Stomach (tissue), 9 donors: ENCODE measurements around the gene ATG9B. TPM values are rescaled to one million over a fixed set of nuclear protein-coding genes. Genes with fewer than 3 reads are reported as not detected.
A peak's percentile ranks its signal among the peaks of the same experiment; 100 is the strongest.

Experiments
- DNase-seq, 2 donors: peaks; one replicate each; pipeline versions ENCODE4 v3.0.0 to v3.0.0-alpha.2; 2013 to 2019
- H3K27ac ChIP-seq, 5 donors: fragments of 200-600 bp in 4 of 5; sonication (generic) in 4 of 5; one replicate each; pipeline ENCODE4 v1.5.1; 2013 to 2019; ENCODE audit warnings: mild to moderate bottlenecking in 1 of 5, moderate library complexity in 1 of 5
- H3K27me3 ChIP-seq, 3 donors: fragments of 200-600 bp; sonication (generic); one replicate each; pipeline ENCODE4 v1.5.1; 2017 to 2019; ENCODE audit warnings: mixed run types in 1 of 3
- H3K36me3 ChIP-seq, 4 donors: fragments of 200-600 bp; sonication (generic); 1 replicate in 3 of 4; 2 replicates in 1 of 4; pipeline ENCODE4 v1.5.1; 2016 to 2019
- H3K4me1 ChIP-seq, 4 donors: fragments of 200-600 bp; sonication (generic); one replicate each; pipeline ENCODE4 v1.5.1; 2016 to 2019
- H3K4me3 ChIP-seq, 4 donors: fragments of 200-600 bp; sonication (generic) in 3 of 4; one replicate each; pipeline ENCODE4 v1.5.1; 2016 to 2019; ENCODE audit warnings: mild to moderate bottlenecking in 1 of 4
- H3K9me3 ChIP-seq, 4 donors: fragments of 200-600 bp; sonication (generic); one replicate each; pipeline ENCODE4 v1.5.1; 2016 to 2019
- EP300 ChIP-seq: sonication (generic); formaldehyde crosslinking; IDR thresholded peaks from one replicate; pipeline ENCODE4 v1.6.1; 2017; ENCODE audit warnings: antibody characterized with exemption
- POLR2A ChIP-seq, 4 donors: fragments of 450-650 bp; IDR thresholded peaks; one replicate each; pipeline ENCODE4 v1.6.1; 2016; ENCODE audit warnings: antibody characterized with exemption in 4 of 4, control low read depth in 2 of 4, mild to moderate bottlenecking in 1 of 4, moderate library complexity in 1 of 4
- POLR2AphosphoS5 ChIP-seq, 3 donors: sonication (generic); formaldehyde crosslinking; IDR thresholded peaks; one replicate each; pipeline ENCODE4 v1.6.1; 2016; ENCODE audit warnings: antibody characterized with exemption in 3 of 3
- WGBS, 5 donors: extraction: QIAGEN DNeasy Blood & Tissue Kit in 3 of 5; methylation state at CpG; one replicate each; pipeline versions ENCODE4 v1.1.5 to v1.1.7; 2013 to 2018; 5-methylcytosine and 5-hydroxymethylcytosine counted together
- intact Hi-C: fragments of 100-400 bp; cut with DNase I; formaldehyde crosslinking; loops from one replicate; pipeline ENCODE4 v1.15.1; 2023; ENCODE audit warnings: low total_unique reads
- polyA plus RNA-seq, 3 donors: library from polyadenylated mRNA; stranded (reverse); fragments of 200-250 nt; gene quantifications; one replicate each; pipeline ENCODE4 v1.2.3, GENCODE V29; 2013
- total RNA-seq, 5 donors: library from RNA; depleted of rRNA; stranded (reverse); fragments of >200 nt; gene quantifications; one replicate each; pipeline versions ENCODE4 v1.1.0 to v1.2.3, GENCODE V29; 2014 to 2016
- TF ChIP-seq, protein P1 (sequence below), 7 experiments: fragments of 450-650 bp in 4 of 7; fragments of 200-600 bp in 3 of 7; sonication (generic) in 3 of 7; IDR thresholded peaks; one replicate each; pipeline ENCODE4 v1.5.1; 2016 to 2019; ENCODE audit warnings: antibody characterized with exemption in 7 of 7, control low read depth in 2 of 7, mild to moderate bottlenecking in 1 of 7
- donor health status: healthy with polysubstance abuse.
- donor health status: Bipolar disorder and iron deficiency.
- donor health status: healthy.

The ATG9B gene
- total and polyA plus RNA-seq, 8 donors = 0.31 to 33.0 (median 8.8) TPM; not detected in 4

DNA sequence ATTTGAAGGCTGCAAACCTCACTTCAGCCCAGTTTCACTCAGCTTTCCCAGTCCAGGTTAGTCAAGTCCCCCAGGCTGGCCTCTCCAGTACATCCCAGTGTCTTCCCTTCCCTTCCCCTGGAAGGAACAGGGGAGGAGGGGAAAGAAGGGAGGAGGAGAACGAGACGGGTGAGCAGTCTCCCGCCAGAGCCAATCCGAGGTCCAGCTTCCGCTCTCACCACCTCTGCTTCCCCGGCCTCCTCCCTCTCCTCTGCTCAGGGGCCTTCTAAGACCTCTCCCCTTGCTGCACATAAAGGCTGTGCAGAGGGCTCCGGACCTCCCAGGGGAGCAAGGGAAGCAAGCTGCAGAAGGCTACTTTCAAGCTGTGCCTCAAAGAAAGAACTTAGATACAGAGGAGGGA lies 4.1 kb downstream of the ATG9B start:
- TF ChIP-seq EP300 (no peak), POLR2A (IDR thresholded peaks at IDR 0.05) (no peak), POLR2AphosphoS5 (IDR thresholded peaks at IDR 0.05) (no peak)
- TF ChIP-seq, protein P1, sequence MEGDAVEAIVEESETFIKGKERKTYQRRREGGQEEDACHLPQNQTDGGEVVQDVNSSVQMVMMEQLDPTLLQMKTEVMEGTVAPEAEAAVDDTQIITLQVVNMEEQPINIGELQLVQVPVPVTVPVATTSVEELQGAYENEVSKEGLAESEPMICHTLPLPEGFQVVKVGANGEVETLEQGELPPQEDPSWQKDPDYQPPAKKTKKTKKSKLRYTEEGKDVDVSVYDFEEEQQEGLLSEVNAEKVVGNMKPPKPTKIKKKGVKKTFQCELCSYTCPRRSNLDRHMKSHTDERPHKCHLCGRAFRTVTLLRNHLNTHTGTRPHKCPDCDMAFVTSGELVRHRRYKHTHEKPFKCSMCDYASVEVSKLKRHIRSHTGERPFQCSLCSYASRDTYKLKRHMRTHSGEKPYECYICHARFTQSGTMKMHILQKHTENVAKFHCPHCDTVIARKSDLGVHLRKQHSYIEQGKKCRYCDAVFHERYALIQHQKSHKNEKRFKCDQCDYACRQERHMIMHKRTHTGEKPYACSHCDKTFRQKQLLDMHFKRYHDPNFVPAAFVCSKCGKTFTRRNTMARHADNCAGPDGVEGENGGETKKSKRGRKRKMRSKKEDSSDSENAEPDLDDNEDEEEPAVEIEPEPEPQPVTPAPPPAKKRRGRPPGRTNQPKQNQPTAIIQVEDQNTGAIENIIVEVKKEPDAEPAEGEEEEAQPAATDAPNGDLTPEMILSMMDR (IDR thresholded peaks at IDR 0.05) = no peak
- intact Hi-C loops = no loop called here
- Histone ChIP-seq H3K9me3 (no peaks in the 10 kb centered on the region), H3K27me3 (peaks cover 0 to 72% (median 29%) of the 10 kb centered on the region in 3 donors), H3K4me3 (no peak overlapping the region), H3K4me1 (peaks cover 18 to 20% (median 18%) of the 10 kb centered on the region in 4 donors), H3K36me3 (no peaks in the 10 kb centered on the region), H3K27ac (no peak overlapping the region)
- DNase-seq = no peak
- 56 to 68% (median 57%) methylated on average over 7 of the region's 7 CpGs for WGBS, 5 donors

DNA sequence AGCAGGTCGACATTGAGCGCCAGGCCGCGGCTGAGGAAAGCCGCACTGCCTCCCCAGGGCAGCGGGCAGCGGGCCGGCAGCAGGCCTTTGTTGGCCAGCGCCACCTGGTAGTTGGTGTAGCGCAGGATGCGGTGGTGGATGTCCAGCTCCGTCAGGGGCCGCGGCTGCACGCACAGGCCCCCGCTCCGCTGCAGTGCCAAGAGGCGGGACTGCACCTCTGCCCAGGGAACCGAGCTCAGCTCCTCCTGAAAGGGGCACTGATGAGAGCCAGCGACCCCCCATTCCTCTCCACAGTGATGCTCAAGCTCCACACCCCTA lies 5.2 kb downstream of the ATG9B start:
- Histone ChIP-seq H3K9me3 (no peaks in the 10 kb centered on the region), H3K36me3 (no peaks in the 10 kb centered on the region), H3K27ac (no peak overlapping the region), H3K4me3 (peak overlapping the region; percentile 20 to 41 (median 33)), H3K4me1 (peaks cover 19 to 23% (median 21%) of the 10 kb centered on the region in 4 donors), H3K27me3 (peaks cover 0 to 84% (median 31%) of the 10 kb centered on the region in 3 donors)
- intact Hi-C loops = no loop called here
- WGBS, 5 donors = 13 to 40% (median 18%) methylated on average over 1 to 20 of the region's 20 CpGs
- DNase-seq = no peak
- TF ChIP-seq, protein P1 (IDR thresholded peaks at IDR 0.05) = no peak
- TF ChIP-seq POLR2A (IDR thresholded peaks at IDR 0.05) (no peak), POLR2AphosphoS5 (IDR thresholded peaks at IDR 0.05) (no peak), EP300 (no peak)

DNA sequence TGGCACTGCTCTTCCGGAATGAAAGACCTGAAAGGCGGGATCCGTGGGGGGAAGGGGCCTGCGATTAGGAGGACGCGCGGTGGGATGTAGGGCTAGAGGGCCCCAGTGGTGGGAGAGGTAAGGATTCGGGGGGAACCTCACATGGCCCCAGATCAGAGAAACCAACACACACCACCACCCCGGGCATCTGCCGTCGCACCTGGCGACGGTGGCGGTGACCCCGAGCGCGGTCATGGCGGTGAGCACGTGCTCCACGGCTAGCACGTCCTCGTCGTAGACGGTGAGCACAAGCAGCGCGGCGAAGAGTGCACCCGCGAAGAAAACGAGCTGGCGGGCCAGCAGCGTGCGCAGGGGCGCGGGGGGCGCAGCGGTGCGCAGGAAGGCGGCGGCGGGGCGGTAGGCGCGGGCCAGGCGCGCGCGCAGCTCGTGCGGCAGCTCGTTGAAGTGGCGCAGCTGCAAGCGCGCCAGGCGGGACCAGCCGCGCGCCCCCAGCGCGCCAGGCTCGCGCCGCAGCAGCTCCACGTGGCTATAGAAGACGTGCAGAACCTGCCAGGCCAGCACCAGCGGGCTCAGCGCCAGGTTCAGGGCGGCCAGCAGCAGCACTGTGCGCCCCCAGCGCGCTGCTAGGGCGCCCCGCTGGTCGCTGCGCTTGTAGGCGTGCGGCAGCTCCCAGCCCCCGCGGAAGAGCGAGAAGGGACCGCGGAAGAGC lies 5.7 kb downstream of the ATG9B start:
- Histone ChIP-seq H3K36me3 (no peaks in the 10 kb centered on the region), H3K27ac (no peak overlapping the region), H3K9me3 (no peaks in the 10 kb centered on the region), H3K27me3 (peaks cover 0 to 85% (median 36%) of the 10 kb centered on the region in 3 donors), H3K4me1 (peaks cover 25 to 29% (median 26%) of the 10 kb centered on the region in 4 donors), H3K4me3 (peak overlapping the region; percentile 20 to 41 (median 33))
- TF ChIP-seq, protein P1 (IDR thresholded peaks at IDR 0.05) = peak in 1 of 7 experiments; percentile 18
- no peak for TF ChIP-seq POLR2A (IDR thresholded peaks at IDR 0.05)
- DNase-seq = peak; percentile 43 to 90
- WGBS, 5 donors = 1 to 4% (median 2%) methylated on average over 22 to 82 of the region's 82 CpGs
- intact Hi-C loops = no loop called here

DNA sequence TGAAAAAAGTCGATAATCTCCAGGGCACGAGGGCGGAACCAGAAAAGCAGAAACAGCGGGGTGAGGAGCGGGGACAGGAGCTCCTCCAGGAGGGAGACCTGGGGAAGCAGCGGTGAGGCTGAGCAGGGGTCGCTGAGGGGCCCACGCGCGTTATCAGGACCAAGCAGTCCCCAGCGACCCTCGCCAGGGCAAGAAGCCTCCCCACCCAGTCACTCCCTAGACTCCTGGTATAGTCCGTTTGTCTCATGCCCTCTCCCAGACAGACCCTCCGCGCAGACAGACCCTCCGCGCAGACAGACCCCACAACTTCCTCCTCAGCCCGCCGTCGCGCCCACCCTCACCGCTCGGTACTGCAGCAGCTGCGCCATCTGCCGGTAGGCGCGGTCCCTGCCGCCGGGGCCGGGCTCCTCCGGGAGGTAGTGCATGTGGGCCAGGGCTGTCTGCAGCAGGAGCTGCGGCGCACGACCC lies 6.3 kb downstream of the ATG9B start:
- intact Hi-C loops = no loop called here
- no peak overlapping the region for H3K27ac ChIP-seq
- no peaks in the 10 kb centered on the region for H3K9me3 ChIP-seq
- H3K4me1 ChIP-seq = peaks cover 30 to 34% (median 32%) of the 10 kb centered on the region in 4 donors
- DNase-seq = peak; percentile 70 to 91
- peak overlapping the region; percentile 20 to 41 (median 33) for H3K4me3 ChIP-seq
- peaks cover 0 to 87% (median 42%) of the 10 kb centered on the region in 3 donors for H3K27me3 ChIP-seq
- TF ChIP-seq EP300 = no peak
- no peak for TF ChIP-seq POLR2A (IDR thresholded peaks at IDR 0.05)
- no peak for TF ChIP-seq POLR2AphosphoS5 (IDR thresholded peaks at IDR 0.05)
- TF ChIP-seq, protein P1 (IDR thresholded peaks at IDR 0.05) = peak in 5 of 7 experiments; percentile 54 to 93 (median 93)
- no peaks in the 10 kb centered on the region for H3K36me3 ChIP-seq
- WGBS, 5 donors = 6 to 16% (median 9%) methylated on average over 13 to 34 of the region's 34 CpGs
